ENCODE measurements around the gene RHOT1.
"Not testable (repeated sequence)": the region's sequence is repeated elsewhere in the genome, so short reads cannot be mapped to it uniquely, and the experiment has no call there.

DNA sequence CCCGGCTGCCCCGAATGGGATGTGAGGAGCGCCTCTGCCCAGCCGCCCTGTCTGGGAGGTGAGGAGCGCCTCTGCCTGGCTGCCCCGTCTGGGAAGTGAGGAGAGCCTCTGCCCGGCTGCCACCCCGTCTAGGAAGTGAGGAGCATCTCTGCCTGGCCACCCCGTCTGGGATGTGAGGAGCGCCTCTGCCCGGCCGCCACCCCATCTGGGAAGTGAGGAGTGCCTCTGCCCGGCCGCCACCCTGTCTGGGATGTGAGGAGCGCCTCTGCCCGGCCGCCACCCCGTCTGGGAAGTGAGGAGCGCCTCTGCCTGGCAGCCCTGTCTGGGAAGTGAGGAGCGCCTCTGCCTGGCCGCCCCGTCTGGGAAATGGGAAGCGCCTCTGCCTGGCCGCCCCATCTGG, 36.4 kb downstream of the RHOT1 start:
- TF ChIP-seq CTCF (IDR thresholded peaks at IDR 0.05; ENCODE audit: extremely low read depth in 1 of 2, insufficient read depth in 1 of 2, low read depth in 1 of 2, low read length in 2 of 2); EZH2 (IDR thresholded peaks at IDR 0.05; ENCODE audit: borderline replicate concordance, low read depth, low read length, severe bottlenecking); JUN (IDR thresholded peaks at IDR 0.05; ENCODE audit: borderline replicate concordance, insufficient read depth, insufficient read length, low read depth); POLR2A (IDR thresholded peaks at IDR 0.05; ENCODE audit: low read depth, low read length): not testable (repeated sequence)

Data from endothelial cell of umbilical vein (primary cell).